ENCODE measurements around the gene EIF3A. TPM values are rescaled to one million over a fixed set of nuclear protein-coding genes. Genes with fewer than 3 reads are reported as not detected.

The EIF3A gene, protein sequence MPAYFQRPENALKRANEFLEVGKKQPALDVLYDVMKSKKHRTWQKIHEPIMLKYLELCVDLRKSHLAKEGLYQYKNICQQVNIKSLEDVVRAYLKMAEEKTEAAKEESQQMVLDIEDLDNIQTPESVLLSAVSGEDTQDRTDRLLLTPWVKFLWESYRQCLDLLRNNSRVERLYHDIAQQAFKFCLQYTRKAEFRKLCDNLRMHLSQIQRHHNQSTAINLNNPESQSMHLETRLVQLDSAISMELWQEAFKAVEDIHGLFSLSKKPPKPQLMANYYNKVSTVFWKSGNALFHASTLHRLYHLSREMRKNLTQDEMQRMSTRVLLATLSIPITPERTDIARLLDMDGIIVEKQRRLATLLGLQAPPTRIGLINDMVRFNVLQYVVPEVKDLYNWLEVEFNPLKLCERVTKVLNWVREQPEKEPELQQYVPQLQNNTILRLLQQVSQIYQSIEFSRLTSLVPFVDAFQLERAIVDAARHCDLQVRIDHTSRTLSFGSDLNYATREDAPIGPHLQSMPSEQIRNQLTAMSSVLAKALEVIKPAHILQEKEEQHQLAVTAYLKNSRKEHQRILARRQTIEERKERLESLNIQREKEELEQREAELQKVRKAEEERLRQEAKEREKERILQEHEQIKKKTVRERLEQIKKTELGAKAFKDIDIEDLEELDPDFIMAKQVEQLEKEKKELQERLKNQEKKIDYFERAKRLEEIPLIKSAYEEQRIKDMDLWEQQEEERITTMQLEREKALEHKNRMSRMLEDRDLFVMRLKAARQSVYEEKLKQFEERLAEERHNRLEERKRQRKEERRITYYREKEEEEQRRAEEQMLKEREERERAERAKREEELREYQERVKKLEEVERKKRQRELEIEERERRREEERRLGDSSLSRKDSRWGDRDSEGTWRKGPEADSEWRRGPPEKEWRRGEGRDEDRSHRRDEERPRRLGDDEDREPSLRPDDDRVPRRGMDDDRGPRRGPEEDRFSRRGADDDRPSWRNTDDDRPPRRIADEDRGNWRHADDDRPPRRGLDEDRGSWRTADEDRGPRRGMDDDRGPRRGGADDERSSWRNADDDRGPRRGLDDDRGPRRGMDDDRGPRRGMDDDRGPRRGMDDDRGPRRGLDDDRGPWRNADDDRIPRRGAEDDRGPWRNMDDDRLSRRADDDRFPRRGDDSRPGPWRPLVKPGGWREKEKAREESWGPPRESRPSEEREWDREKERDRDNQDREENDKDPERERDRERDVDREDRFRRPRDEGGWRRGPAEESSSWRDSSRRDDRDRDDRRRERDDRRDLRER (N-terminal part only)
- total RNA-seq = 86.9 TPM

DNA sequence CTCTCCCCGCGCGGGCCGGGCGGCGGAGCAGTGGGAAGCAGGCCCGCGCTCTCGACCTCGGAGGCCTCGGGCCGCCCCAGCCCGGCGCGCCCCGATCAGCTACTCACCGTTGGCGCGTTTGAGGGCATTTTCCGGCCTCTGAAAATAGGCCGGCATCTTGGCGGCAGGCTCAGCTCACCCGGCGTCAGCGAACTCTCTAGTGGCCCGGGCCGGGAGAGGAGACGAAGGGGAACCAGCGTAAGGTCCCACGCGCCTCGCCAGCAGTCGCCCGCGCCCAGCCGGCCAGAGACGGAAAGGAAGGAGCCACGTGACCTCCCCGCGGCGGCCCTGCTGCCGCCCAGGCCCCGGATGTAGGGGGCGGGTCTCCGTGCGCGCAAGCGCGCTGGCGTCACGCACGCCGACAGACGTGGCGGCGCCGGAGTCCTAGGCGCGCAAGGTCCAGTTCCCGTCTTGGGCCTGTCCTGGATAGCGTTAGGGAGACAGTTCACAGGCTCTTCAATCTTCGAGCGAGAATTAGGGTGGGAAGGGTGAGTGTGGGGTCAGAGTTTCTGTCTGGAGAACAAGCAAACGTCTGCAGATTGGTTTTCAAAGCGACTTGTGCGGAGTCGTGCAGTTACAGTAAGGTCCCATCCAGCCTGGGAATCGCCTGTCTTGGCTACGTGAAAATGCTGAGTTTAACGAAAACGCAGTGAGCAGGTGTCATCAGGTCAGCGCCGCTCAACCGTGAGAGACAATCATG lies at the start of gene EIF3A:
TSS of gene EIF3A (minus strand) at position 297 of the 739 bp plus-strand sequence. CDS start at position 156, 141 bp downstream.

DNA sequence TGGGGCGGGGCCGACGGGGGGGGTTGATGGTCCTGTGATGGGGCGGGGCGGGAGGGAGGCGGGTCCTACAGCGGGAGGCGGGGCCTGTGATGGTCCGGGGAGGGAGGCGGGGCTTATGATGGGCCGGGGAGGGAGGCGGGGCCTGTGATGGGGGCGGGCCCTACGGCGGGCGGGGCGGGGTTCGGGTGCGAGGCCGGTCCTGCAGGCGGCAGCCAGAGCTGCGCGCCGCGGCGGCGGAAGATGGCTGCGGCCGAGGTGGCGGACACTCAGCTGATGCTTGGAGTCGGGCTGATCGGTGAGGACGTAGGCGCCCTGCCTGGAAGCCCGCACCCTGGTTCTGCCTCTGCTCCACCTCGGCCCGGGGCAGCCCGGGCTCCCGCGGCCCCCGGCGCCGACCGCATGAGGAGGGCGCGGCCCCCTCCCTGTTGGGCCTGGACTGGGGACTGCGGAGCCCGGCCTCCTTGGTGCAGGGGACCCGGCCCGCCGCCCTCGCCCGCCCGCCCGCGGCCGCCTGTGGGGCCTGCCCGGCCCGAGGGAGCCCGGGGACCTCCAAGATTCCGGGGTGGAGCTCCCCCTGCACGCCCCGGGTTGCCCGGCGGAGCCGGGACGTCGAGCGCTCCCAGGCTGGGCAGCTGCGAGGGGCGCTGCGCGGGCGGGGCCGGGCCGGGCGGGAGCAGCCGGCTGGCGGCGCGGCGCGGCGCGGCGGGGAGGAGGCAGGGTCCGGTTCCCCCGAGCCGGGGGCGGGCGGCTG lies 23.5 kb upstream of the EIF3A start, which contains the start of gene DENND10:
TSS of gene DENND10 (plus strand) at position 211 of the 751 bp plus-strand sequence. CDS start at position 241, 30 bp downstream.

DNA sequence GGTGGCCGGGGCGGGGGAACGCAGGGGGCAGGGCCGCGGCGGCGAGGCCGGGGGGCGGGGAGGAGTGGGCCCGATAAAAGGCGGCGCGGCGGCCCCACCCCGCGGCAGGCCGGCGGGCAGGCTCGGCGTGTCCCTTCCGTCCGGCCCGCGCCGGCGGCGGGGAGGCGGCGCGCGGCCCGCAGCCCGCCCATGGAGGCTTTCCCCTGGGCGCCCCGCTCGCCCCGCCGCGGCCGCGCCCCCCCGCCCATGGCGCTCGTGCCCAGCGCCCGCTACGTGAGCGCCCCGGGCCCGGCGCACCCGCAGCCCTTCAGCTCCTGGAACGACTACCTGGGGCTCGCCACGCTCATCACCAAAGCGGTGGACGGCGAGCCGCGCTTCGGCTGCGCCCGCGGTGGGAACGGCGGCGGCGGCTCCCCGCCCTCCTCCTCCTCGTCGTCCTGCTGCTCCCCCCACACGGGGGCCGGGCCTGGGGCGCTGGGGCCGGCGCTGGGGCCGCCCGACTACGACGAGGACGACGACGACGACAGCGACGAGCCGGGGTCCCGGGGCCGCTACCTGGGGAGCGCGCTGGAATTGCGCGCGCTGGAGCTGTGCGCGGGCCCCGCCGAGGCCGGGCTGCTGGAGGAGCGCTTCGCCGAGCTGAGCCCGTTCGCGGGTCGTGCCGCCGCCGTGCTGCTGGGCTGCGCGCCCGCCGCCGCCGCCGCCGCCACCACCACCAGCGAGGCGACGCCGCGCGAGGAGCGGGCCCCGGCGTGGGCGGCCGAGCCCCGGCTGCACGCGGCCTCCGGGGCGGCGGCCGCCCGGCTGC lies 50.8 kb downstream of the EIF3A start, which contains the start of gene NANOS1:
TSS of gene NANOS1 (plus strand) at position 102 of the 808 bp plus-strand sequence. CDS start at position 190, 88 bp downstream.

Small RNA genes within 50 kb of the gene (small RNA-seq; reads per million reads assigned to genes)
- not detected for gene AL355598.1 (ENCODE audit: low replicate concordance)
- not detected for gene RF00413 (ENCODE audit: low replicate concordance)
- not detected for gene SNORA19 (ENCODE audit: low replicate concordance)

Other genes with a start within 250 kb of the EIF3A start
- gene NANOS1, start 51.1 kb downstream of the EIF3A start, total RNA-seq = 1.9 TPM
- 37.8 TPM for gene DENND10, start 23.3 kb upstream of the EIF3A start, total RNA-seq
- gene SFXN4, start 84.9 kb upstream of the EIF3A start, total RNA-seq = 18.0 TPM
- gene PRDX3, start 98.0 kb upstream of the EIF3A start, total RNA-seq = 180 TPM
- gene GRK5, start 126.8 kb upstream of the EIF3A start, total RNA-seq = 12.4 TPM

Data from metanephros (tissue), 2 donors.